Astrocyte (in vitro differentiated cells and primary cell): ENCODE results near the gene FRMPD2.

Source experiments
- EZH2 ChIP-seq: IDR thresholded peaks from 2 replicates; pipeline ENCODE4 v1.6.1; 2012; ENCODE audit warnings: mild to moderate bottlenecking, low read length, inconsistent platforms; ENCODE audit not compliant: insufficient read depth
- TF ChIP-seq, protein P1 (sequence below): IDR thresholded peaks from 2 replicates; pipeline ENCODE4 v1.5.1; 2011; ENCODE audit warnings: low read depth, mild to moderate bottlenecking, inconsistent platforms, low read length, moderate library complexity; ENCODE audit not compliant: insufficient read depth

DNA sequence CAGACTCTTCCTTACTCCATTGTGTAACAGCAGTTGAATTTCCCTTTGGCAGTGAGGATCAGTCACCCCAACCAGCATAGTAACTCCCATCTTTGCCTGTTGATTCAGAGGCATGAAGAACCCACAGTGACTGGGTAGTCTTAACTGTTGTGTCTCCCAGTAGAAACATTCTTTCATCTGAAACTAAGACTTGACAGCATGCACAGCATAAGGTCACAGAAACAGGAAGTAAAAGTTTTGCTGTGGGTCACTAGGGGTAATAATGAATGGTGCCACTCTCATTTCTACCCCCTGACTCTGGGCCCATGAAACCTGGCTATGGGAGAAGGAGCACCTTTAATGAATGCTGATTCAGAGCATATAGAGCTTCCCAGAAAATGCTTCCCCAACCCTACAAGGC is 8.3 kb upstream of the FRMPD2 start:
- TF ChIP-seq, protein P1, sequence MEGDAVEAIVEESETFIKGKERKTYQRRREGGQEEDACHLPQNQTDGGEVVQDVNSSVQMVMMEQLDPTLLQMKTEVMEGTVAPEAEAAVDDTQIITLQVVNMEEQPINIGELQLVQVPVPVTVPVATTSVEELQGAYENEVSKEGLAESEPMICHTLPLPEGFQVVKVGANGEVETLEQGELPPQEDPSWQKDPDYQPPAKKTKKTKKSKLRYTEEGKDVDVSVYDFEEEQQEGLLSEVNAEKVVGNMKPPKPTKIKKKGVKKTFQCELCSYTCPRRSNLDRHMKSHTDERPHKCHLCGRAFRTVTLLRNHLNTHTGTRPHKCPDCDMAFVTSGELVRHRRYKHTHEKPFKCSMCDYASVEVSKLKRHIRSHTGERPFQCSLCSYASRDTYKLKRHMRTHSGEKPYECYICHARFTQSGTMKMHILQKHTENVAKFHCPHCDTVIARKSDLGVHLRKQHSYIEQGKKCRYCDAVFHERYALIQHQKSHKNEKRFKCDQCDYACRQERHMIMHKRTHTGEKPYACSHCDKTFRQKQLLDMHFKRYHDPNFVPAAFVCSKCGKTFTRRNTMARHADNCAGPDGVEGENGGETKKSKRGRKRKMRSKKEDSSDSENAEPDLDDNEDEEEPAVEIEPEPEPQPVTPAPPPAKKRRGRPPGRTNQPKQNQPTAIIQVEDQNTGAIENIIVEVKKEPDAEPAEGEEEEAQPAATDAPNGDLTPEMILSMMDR, result no peak
- TF ChIP-seq EZH2, result no peak
